Activated T-cell treated with anti-CD3 and anti-CD28 coated beads, Interleukin-2, amount 50 U/mL, for 1 hour (primary cell): Measurements from ENCODE around the gene CPNE5.

Experiments used
- DNase-seq: peaks from one replicate; pipeline ENCODE4 v3.0.0-alpha.2; 2020

The CPNE5 gene

DNA sequence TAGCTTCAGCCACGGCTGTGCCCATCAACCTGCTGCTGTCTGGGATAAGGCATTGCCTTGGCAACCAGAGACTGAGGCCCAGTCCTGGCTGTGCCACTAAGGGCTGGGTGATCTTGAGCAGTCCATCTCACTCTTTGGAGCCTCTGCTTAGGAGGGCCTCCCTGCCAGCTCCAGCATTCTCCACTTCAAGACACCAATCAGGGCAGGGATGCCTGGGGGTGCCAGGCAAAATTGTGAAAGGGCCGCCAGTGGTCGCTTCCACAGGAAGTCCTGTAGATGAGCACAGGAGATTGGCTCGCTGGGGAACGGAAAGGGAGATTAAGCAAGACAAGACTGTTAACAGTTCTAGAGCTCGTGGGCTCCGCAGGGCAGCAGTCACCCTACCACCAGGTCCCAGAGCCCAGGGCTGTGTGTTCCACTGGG lies 141.8 kb downstream of the CPNE5 start, which contains the start of gene RAB44:
TSS of gene RAB44 (plus strand) at position 346 of the 423 bp plus-strand sequence. CDS start 6,410 bp downstream, outside the sequence.
- DNase-seq, result no peak

GRCh38 chr6:36695414-36695813 lies 143.8 kb downstream of the CPNE5 start:
- no peak for DNase-seq

DNA sequence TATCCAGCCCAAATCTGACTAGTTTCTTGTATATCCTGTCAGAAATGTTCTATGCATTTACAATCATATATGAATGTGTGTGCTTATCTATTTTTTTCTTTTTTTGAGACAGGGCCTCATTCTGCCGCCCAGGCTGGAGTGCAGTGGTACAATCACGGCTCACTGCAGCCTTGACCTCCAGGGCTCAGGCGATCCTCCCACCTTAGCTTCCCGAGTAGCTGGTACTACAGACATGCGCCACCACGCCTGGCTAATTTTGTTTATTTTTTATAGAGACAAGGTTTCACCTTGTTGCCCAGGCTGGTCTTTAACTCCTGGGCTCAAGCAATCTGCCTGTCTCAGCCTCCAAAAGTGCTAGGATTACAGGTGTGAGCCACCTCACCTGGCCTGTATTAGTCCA lies 144.6 kb downstream of the CPNE5 start:
- no peak for DNase-seq

DNA sequence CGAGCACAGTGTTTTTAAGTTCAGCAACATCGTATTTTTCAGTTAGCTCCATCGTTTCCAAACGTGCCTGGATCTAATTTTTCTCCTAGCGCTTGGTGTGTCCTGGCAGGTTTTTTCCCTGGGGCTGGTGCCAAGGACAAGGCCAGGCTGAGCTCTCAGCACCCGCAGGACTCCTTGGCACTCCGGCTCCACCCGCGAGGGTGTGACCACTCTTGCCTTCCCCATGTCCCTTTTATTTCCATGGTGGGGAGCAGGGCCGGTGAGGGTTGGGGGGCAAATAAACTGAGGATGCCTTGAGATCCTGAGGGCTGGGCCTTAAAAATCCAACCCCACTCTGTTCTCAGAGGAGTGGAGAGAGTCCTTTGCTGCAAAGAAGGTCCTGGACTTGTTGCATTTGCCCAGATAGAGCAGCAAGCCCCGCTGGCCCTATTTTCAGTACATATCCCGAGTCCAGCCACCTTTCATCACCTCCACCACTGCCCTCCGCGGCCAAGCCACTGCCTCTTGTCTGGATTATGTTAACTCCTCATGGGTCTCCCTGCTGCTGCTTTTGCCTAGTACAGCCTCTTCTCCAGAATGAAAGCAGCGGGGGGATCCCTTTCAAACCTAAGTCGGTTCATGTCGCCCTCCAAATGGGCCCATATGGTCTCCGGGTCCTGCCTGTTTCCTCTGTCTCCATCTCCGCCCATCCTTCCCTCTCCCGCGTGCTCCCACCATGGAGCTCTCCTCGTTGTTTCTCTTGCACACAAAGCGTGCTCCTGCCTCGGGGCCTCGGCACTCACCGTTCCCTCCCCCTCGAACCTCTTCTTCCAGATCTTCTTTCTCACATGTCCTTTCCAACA lies 146.2 kb downstream of the CPNE5 start:
- DNase-seq, result no peak

GRCh38 chr6:36692220-36692619 lies 147.0 kb downstream of the CPNE5 start:
- no peak for DNase-seq

DNA sequence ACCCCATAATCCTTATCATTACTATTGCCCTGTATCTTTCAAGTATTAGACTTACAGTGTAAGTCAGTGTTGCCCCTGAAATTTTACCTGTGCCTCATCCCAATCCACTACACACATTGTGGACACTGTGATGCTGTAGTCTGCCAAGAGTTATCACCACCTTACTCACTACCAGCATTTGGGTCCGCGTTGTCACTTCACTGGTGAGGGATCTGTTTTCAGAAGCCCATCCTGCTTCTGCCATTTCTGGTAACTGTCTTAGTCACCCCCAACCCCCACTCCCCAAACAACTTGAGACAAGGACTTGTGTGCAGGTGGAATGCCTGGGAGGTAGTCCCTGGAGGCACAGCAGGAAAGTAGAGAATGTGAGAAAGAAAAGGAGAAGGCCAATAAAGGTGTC lies 147.6 kb downstream of the CPNE5 start:
- no peak for DNase-seq

GRCh38 chr6:36691011-36691410 lies 148.2 kb downstream of the CPNE5 start:
- DNase-seq, result no peak
